Posterior vena cava (tissue), 2 donors: ENCODE results near the gene PODXL2. TPM values are rescaled to one million over a fixed set of nuclear protein-coding genes. Genes with fewer than 3 reads are reported as not detected.

ENCODE experiments used
- DNase-seq: peaks from one replicate; pipeline ENCODE4 v3.0.0-alpha.2; 2020; ENCODE audit warnings: low spot score
- intact Hi-C, 2 donors: fragments of 100-400 bp; cut with DNase I; formaldehyde crosslinking; loops; one replicate each; pipeline versions ENCODE4 v1.14.1 to v1.14.2; 2022 to 2023
- total RNA-seq, 2 donors: library from RNA; stranded (reverse); fragmentation: NEBNext Ultra II Directional; extraction: Animal tissue kit (Norgen Biotek cat#: 25700); gene quantifications; one replicate each; pipeline ENCODE4 v1.2.1, GENCODE V29; 2021
- donor health status: DM: yes; HTN: yes; CAD: no.
- donor health status: DM: yes; HTN: yes; CAD: no.

The PODXL2 gene
- total RNA-seq, 2 donors from 2014 or later: 2.0 to 2.5 TPM

GRCh38 chr3:127647166-127647844, 18.3 kb downstream of the PODXL2 start:
- intact Hi-C loops: no loop called here
- peak; percentile 64 for DNase-seq

GRCh38 chr3:127647845-127648204, 18.8 kb downstream of the PODXL2 start:
- intact Hi-C loops: no loop called here
- no peak for DNase-seq

GRCh38 chr3:127650236-127650635, 21.3 kb downstream of the PODXL2 start:
- peak; percentile 23 for DNase-seq
- intact Hi-C loops: loop anchor here (2.0 to 5.0 kb wide), 2 partner anchors 317 kb away; no protein-coding TSS in a partner anchor

- intact Hi-C loops: loop anchor here (2.0 to 5.0 kb wide), 2 partner anchors 315 to 316 kb away; no protein-coding TSS in a partner anchor
- peak; percentile 53 for DNase-seq
Observed at GRCh38 chr3:127651516-127652172, 22.7 kb downstream of the PODXL2 start.

GRCh38 chr3:127652246-127652995, 23.4 kb downstream of the PODXL2 start:
- peak; percentile 83 for DNase-seq
- intact Hi-C loops: loop anchor here in 1 of 2 donors (5.0 kb wide), 1 partner anchor 315 kb away; no protein-coding TSS in a partner anchor

- peak; percentile 35 for DNase-seq
- intact Hi-C loops: loop anchor here in 1 of 2 donors (5.0 kb wide), 1 partner anchor 313 kb away; no protein-coding TSS in a partner anchor
Observed at GRCh38 chr3:127654374-127654773, 25.4 kb downstream of the PODXL2 start.

GRCh38 chr3:127654993-127655392, 26.0 kb downstream of the PODXL2 start:
- DNase-seq: peak; percentile 19
- intact Hi-C loops: loop anchor here in 1 of 2 donors (5.0 kb wide), 1 partner anchor 312 kb away; no protein-coding TSS in a partner anchor

- peak; percentile 56 for DNase-seq
- intact Hi-C loops: no loop called here
Observed at GRCh38 chr3:127655641-127656040, 26.7 kb downstream of the PODXL2 start.

- intact Hi-C loops: no loop called here
- peak; percentile 61 for DNase-seq
Observed at GRCh38 chr3:127656906-127657305, 27.9 kb downstream of the PODXL2 start.

GRCh38 chr3:127658234-127658633, 29.2 kb downstream of the PODXL2 start:
- DNase-seq: no peak
- intact Hi-C loops: no loop called here

- DNase-seq: peak; percentile 62
- intact Hi-C loops: no loop called here
Observed at GRCh38 chr3:127660621-127661251, 31.8 kb downstream of the PODXL2 start.

- peak; percentile 40 for DNase-seq
- intact Hi-C loops: no loop called here
Observed at GRCh38 chr3:127661600-127661999, 32.6 kb downstream of the PODXL2 start.

- peak; percentile 61 for DNase-seq
- intact Hi-C loops: no loop called here
Observed at GRCh38 chr3:127662001-127662469, 33.0 kb downstream of the PODXL2 start.

GRCh38 chr3:127663151-127663550, 34.2 kb downstream of the PODXL2 start:
- intact Hi-C loops: no loop called here
- DNase-seq: peak; percentile 11

GRCh38 chr3:127665165-127665564, 36.2 kb downstream of the PODXL2 start:
- intact Hi-C loops: no loop called here
- no peak for DNase-seq

- peak; percentile 8 for DNase-seq
- intact Hi-C loops: no loop called here
Observed at GRCh38 chr3:127665586-127665985, 36.6 kb downstream of the PODXL2 start.

GRCh38 chr3:127666676-127667075, 37.7 kb downstream of the PODXL2 start:
- peak; percentile 49 for DNase-seq
- intact Hi-C loops: no loop called here

GRCh38 chr3:127667119-127667681, 38.2 kb downstream of the PODXL2 start:
- intact Hi-C loops: no loop called here
- peak; percentile 46 for DNase-seq

- intact Hi-C loops: no loop called here
- DNase-seq: peak; percentile 50
Observed at GRCh38 chr3:127668906-127669305, 39.9 kb downstream of the PODXL2 start.
